Measurements from ENCODE around the gene IRX4.

Gene IRX4

DNA sequence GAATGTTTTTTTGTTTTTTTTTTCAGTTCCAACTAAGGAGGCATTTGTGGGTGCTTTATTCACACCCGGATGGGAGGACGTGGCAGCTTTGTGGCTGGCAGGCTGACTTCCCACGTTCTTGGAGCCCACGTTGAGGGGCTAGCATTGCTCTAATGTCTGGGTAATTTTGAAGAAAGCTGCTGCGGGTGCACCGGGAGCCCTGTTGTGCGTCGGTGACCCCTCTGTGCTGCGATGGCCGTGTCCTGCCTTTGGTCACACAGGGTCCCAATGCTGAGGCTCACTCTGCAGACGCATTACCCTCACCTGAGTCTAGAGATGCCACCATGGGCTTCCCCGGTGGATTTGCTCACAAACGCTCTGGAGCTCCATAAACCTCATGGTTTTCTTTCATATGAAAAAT lies 47.3 kb downstream of the IRX4 start:
- no peak for DNase-seq

DNA sequence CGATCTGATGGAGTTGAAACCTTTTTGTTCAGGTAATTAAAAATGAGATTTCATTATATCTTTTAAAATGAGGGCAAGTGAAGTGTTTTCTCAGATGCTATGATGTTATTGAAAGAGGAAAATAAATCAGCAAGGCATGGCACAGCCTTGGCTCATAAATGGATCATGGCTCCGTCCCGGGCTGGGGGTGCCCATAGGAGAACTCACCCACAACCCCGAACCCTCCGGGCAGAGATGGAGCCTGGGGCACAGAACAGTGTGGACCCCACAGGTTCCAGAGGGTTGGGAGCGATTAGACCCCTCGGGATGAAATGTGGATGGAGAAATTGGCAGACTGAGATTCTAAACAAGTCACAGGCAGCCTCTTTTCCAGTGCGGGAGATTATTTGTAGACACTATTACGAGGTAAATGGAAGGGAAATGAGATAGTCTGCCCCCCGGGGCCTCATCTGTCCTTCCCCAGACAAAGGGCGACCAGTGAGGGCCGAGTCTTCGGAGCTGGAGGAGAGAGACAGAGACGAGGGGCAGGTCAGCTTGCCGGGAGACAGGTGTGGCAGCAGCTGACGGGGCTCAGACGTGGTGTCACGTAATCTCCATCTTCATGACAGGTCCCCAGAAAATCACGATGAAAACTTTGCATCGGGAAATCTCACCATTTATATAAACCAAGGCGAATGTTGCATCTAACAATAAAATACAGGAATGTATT lies 47.9 kb downstream of the IRX4 start:
- DNase-seq, result no peak

DNA sequence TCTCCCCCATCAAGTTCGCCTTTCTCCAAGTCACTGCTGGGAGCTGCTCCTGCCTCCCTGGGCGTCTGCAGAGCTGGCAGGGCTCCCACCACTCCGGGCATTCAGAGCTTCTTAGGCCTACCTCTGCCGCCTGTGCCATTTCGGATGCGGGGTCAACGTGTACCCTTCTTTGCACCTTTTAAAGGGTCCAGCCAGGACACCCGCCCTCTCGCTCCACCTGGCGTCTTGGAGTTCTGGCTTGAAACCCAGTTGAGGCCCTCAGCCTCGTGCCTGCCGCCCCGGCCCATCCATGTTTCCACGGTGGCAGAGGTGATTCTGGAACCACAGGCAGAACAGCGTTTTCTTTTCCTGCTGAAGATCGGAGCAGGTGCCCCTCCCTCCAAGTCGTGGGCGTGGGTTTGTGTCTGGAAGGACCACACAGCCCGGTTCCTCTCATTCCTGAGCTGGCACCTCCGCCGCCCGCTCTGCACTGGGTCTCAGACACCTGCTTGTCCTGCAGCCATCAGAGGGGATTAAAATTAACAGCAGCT lies 48.6 kb downstream of the IRX4 start:
- no peak for DNase-seq

DNA sequence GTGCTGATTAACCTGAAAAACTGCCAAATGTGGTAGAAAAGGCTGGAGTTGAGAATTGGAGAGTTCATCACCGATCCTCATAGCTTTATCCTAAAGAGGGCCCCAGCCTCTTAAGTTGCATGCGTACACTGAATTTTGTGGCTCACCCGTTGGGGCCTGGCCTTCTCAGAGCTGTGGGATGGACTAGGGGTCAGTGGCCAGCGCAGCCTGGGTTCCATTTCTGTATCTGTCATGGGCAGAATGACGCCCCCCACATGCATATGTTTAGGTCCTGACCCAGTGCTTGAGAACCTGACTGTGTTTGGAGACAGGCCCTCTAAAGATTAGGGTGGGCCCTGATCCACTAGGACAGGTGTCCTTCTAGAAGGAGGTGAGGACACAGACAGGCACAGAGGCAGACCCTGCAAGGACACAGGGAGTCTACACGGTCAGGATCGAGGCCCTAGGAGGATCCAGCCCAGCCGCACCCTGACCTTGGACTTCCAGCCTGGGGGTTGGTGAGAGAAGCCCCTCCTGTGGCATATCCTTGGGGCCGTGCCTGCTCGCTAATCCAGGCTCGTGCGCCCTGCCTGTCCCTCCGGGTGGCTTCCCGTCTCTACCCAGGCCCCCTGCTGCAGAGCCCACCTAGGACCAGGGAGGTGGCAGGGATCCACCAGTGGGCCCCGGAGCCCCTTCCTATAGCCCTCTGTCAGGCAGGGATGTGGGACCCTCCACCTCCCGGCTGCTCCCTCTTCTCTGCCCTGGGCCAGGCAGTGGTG lies 49.3 kb downstream of the IRX4 start:
- DNase-seq, result no peak

DNA sequence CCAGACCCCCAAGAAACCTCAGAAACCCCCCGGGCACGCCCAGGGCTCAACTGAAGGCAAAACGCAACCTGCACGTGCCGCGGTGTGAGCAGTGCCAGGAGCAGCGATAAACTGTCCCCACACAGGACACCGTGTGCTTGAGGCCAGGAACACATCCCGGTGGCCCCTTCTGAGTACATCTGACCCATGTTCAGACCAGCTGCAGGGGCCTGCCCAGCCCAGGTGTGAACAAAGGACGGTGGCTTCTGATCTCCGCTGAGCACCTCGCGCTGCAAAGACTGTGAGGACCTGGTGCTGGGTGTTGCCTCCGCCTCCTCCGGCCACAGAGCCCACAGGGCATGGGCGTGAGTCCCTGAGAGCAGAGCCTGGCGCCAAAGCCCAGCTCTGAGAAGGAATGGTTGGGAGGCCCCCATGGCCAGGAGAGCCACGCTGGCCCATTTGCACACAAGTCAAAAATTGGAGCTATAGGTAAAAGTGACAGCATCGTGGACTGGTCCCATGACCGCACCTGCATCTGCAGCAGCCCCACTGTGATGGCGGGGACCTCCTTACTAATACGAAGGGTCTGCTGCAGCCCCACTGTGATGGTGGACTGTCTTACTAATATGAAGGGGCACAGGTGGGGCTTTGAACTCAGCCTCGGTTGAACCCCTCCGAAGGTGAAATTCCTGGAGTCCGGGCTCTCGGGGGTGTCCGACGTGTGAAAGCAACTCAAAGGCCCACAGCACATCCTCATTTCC lies 50.0 kb downstream of the IRX4 start:
- DNase-seq, result no peak

DNA sequence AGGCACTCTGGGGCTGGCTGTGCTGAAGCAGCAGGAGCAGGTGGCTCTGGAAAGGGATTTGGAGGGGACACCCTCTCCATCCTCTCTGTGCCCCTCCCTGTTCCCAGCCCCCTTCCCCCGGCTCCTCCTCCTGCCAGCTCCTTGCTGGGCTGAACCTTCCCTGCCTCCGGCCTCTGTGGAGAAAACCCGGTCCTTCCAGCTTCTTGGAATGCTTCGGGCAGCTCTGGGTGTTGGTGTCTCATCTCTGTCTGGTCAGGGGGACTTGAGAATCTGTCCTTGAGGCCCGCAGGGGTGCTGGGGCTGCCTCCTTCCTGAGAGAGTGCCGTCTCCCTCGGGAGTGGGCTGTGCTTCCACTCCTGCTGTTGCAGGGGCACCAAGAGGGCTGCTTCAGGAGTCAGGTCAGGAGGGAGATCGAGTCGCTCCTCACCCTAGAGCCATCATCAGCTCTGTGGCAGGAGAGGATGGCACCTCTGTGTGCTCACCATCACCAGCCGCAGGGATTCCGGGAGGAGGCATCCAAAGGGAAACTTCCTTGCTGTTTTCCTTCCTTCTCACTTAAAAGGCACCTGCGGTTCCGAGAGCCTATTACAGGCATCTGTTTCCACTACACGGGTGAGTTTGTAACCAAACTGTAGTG lies 50.9 kb downstream of the IRX4 start:
- DNase-seq, result no peak

DNA sequence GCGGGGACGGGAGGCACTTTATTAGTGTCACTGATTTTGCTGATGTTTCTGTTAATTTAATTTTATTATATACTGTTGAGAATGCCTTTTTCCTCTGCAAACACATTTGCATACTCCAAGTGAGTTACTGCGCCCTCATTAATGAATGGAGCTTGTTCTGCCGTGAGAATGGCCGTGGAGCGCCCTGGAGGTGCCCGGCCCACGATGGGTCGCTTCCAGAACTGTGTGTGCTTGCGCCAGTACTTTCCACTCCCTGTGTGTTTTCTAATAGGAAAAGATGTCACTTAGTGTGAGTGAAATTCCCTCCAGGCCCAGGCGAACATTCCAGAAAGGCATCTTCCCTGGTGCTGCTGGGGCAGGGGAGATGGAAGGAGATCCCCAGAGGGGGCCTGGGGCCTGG lies 51.5 kb downstream of the IRX4 start:
- no peak for DNase-seq

DNA sequence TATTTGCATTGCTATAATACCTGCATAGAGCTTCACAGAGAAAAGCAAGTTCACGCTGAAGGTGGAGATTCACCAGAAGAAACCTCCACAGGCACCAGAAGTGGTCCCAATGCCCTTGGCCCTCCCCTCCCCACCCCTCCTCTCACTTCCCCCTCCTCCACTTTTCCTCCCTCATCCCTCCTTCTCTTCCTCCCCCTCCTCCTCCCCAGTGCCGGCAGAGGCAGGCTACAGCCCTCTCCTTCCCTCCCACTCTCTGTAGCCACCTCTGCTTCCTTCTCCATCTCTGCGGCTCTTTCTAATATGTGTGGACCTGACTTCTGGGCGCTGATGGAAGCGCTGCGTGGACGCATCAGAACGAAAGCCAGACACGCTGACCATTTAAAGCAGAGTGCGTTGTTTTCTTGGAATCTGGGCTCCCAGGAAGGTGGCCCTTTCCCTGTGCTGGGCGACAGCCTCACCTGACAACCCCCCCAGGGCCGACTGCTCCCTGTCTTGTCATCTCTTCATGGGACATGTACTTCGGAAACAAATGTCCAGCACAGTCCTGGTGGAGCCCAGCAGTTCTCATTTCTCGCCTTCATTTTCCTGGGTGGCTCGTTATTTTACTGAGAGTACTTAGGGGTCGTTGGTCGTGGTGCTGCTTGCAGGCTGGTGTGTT lies 52.0 kb downstream of the IRX4 start:
- DNase-seq, result no peak

DNA sequence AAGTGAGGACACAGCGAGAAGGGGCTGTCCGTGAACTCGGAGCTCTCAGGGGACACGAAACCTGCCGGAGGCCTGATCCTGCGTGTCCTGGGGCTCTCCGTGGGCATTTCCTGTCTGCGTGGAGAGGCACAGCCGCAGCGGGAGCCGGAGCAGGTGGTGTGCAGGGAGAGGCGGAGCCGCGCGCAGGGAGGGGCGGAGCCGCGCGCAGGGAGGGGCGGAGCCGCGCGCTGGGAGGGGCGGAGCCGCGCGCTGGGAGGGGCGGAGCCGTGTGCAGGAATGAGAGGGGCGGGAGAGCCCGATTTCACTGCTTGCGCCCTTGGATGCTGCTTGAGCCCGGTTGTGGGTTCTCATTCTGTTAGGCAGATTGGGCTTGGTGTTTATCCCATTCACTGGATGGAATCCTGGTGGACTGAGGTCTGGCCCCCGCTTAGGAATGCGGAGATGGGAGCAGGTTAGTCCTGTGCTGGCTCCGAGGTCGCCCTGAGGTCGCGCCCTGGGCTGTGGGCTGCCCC lies 54.8 kb downstream of the IRX4 start:
- no peak for DNase-seq
